GM12891 (cell line): ENCODE data around the gene FLT3.

Experiments used
- PAX5 ChIP-seq: IDR thresholded peaks from 2 replicates; pipeline ENCODE4 v1.6.1; 2011; ENCODE audit warnings: low read length, moderate library complexity, mild to moderate bottlenecking; ENCODE audit not compliant: insufficient read depth, severe bottlenecking
- POLR2A ChIP-seq: IDR thresholded peaks from 2 replicates; pipeline ENCODE4 v1.6.1; 2011; ENCODE audit warnings: low read depth, low read length, control low read depth
- POLR2AphosphoS5 ChIP-seq: IDR thresholded peaks from 2 replicates; pipeline ENCODE4 v1.6.1; 2011; ENCODE audit warnings: low read depth, low read length, control low read depth
- SPI1 ChIP-seq: IDR thresholded peaks from 2 replicates; pipeline ENCODE4 v1.6.1; 2011; ENCODE audit warnings: low read depth, low read length, control low read depth
- TAF1 ChIP-seq: IDR thresholded peaks from 2 replicates; pipeline ENCODE4 v1.6.1; 2011; ENCODE audit warnings: low read depth, low read length, control low read depth

- TF ChIP-seq POLR2AphosphoS5 = no peak
- no peak for TF ChIP-seq POLR2A
- TF ChIP-seq TAF1 = no peak
- no peak for TF ChIP-seq SPI1
- TF ChIP-seq PAX5 = no peak
These were observed 72.6 kb downstream of the FLT3 start for GRCh38 chr13:28027607-28028364.
